A673 (cell line): ENCODE data around the gene NGLY1. TPM values are rescaled to one million over a fixed set of nuclear protein-coding genes. Genes with fewer than 3 reads are reported as not detected.

Source experiments
- BruUV-seq: library from RNA; stranded (reverse); fragments of 400-500 nt; replicated peaks from 2 replicates; lab custom pipeline; 2021; lab: Mats Ljungman, UMichigan
- CTCF ChIA-PET: fragments of 300-600 bp; sonication (Branson Sonifier 250); formaldehyde crosslinking; loops from one replicate; lab custom pipeline; 2022; ENCODE audit warnings: antibody characterized with exemption; lab: Charles Lee
- POLR2A ChIA-PET: fragments of 300-600 bp; sonication (Branson Sonifier 250); formaldehyde crosslinking; loops from one replicate; lab custom pipeline; 2022; ENCODE audit warnings: antibody characterized with exemption; ENCODE audit not compliant: low non-redundant PET; lab: Charles Lee
- DNase-seq: peaks from one replicate; pipeline ENCODE4 v3.0.0-alpha.2; 2015; ENCODE audit warnings: low spot score
- H3K27ac ChIP-seq: fragments of 200-600 bp; sonication (generic); 2 replicates; pipeline ENCODE4 v1.5.1; 2016; ENCODE audit warnings: mixed run types, low read depth, mild to moderate bottlenecking, mixed read lengths, antibody characterized with exemption, low read length; ENCODE audit not compliant: poor library complexity, severe bottlenecking
- H3K27me3 ChIP-seq: fragments of 200-600 bp; sonication (generic); replicated peaks from 2 replicates; pipeline ENCODE4 v1.6.1; 2017; ENCODE audit warnings: mixed run types, low read depth, mild to moderate bottlenecking, mixed read lengths, antibody characterized with exemption, low read length; ENCODE audit not compliant: insufficient read depth, poor library complexity
- H3K36me3 ChIP-seq: fragments of 200-600 bp; sonication (generic); 2 replicates; pipeline ENCODE4 v1.6.1; 2016; ENCODE audit warnings: mixed run types, mild to moderate bottlenecking, mixed read lengths, antibody characterized with exemption, low read length; ENCODE audit not compliant: insufficient read depth, poor library complexity, severe bottlenecking
- H3K4me1 ChIP-seq: fragments of 200-600 bp; sonication (generic); 2 replicates; pipeline ENCODE4 v1.6.1; 2017; ENCODE audit warnings: mixed run types, mild to moderate bottlenecking, mixed read lengths, antibody characterized with exemption, low read length; ENCODE audit not compliant: insufficient read depth, poor library complexity, severe bottlenecking
- H3K4me3 ChIP-seq: fragments of 200-600 bp; sonication (generic); 2 replicates; pipeline ENCODE4 v1.5.1; 2016; ENCODE audit warnings: low read depth, mixed run types, mild to moderate bottlenecking, mixed read lengths, low read length; ENCODE audit not compliant: poor library complexity, severe bottlenecking
- H3K9me3 ChIP-seq: fragments of 200-600 bp; sonication (generic); 2 replicates; pipeline ENCODE4 v1.6.1; 2016; ENCODE audit warnings: mixed run types, low read depth, mild to moderate bottlenecking, mixed read lengths, antibody characterized with exemption, low read length; ENCODE audit not compliant: poor library complexity, severe bottlenecking
- EZH2 ChIP-seq: fragments of 200-600 bp; sonication (generic); IDR thresholded peaks from 2 replicates; pipeline ENCODE4 v1.6.1; 2017; ENCODE audit warnings: borderline replicate concordance, low read depth, mild to moderate bottlenecking, mixed read lengths, antibody characterized with exemption, low read length; ENCODE audit not compliant: poor library complexity, severe bottlenecking
- intact Hi-C: fragments of 100-400 bp; cut with micrococcal nuclease; formaldehyde crosslinking; loops from one replicate; pipeline ENCODE4 v1.10.0; 2022; ENCODE audit not compliant: unreplicated experiment
- total RNA-seq: library from RNA; stranded (reverse); gene quantifications from 2 replicates; pipeline ENCODE4 v1.2.3, GENCODE V29; 2021
- TF ChIP-seq, protein P1 (sequence below): fragments of 300-800, 200-600 bp; sonication (generic); conservative IDR thresholded peaks from 2 replicates; pipeline ENCODE4 v1.5.1; 2017; ENCODE audit warnings: low read depth, mild to moderate bottlenecking, antibody characterized with exemption, low read length, moderate library complexity, mixed read lengths

Gene NGLY1
- total RNA-seq, 1 experiment from 2014 or later = 30.4 TPM

DNA sequence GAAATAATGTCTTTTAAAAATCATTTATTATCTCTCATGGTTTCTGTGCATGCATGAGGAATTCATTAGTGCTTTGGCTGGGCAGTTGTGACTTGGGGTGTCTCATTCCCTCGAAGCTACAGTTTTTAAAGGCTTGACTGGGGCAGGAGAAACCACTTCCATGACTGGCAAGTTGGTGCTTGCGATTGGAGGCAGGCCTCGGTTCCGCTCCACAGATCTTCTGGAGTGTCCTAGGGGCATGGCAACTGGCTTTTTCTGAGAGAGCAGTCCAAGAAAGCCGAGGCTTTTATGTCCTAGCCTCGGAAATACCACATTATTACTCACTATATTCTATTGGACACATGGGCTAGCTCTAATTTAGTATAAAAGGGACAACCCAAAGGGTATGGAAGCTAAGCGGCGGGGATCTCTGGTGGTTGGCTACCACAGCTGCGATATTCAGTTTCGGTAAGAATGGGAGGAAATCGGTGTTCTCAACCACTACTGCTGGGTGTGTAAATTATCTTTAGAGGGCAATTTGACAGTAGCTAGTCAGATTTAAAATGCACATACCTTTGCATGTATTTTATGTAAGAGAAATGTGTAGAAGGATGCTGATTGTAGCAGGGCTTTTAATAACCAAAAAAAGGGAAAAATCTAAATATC, 69.8 kb downstream of the NGLY1 start:
- no peak overlapping the region for H3K27ac ChIP-seq
- DNase-seq = no peak
- H3K4me3 ChIP-seq = no peak overlapping the region
- intact Hi-C loops = no loop called here
- no peaks in the 10 kb centered on the region for H3K4me1 ChIP-seq
- H3K36me3 ChIP-seq = no peaks in the 10 kb centered on the region
- no peaks in the 10 kb centered on the region for H3K9me3 ChIP-seq
- CTCF ChIA-PET = no interaction called here
- no TSS peak for BruUV-seq
- POLR2A ChIA-PET = no interaction called here
- H3K27me3 ChIP-seq = no peaks in the 10 kb centered on the region
- TF ChIP-seq, protein P1, sequence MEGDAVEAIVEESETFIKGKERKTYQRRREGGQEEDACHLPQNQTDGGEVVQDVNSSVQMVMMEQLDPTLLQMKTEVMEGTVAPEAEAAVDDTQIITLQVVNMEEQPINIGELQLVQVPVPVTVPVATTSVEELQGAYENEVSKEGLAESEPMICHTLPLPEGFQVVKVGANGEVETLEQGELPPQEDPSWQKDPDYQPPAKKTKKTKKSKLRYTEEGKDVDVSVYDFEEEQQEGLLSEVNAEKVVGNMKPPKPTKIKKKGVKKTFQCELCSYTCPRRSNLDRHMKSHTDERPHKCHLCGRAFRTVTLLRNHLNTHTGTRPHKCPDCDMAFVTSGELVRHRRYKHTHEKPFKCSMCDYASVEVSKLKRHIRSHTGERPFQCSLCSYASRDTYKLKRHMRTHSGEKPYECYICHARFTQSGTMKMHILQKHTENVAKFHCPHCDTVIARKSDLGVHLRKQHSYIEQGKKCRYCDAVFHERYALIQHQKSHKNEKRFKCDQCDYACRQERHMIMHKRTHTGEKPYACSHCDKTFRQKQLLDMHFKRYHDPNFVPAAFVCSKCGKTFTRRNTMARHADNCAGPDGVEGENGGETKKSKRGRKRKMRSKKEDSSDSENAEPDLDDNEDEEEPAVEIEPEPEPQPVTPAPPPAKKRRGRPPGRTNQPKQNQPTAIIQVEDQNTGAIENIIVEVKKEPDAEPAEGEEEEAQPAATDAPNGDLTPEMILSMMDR = no peak
- TF ChIP-seq EZH2 = no peak

GRCh38 chr3:25711090-25711489, 72.2 kb downstream of the NGLY1 start:
- Histone ChIP-seq H3K36me3 (no peaks in the 10 kb centered on the region), H3K4me1 (no peaks in the 10 kb centered on the region), H3K9me3 (no peaks in the 10 kb centered on the region), H3K4me3 (no peak overlapping the region), H3K27me3 (no peaks in the 10 kb centered on the region), H3K27ac (no peak overlapping the region)
- ChIA-PET POLR2A (no interaction called here), CTCF (no interaction called here)
- no TSS peak for BruUV-seq
- no peak for TF ChIP-seq EZH2
- TF ChIP-seq, protein P1 = no peak
- intact Hi-C loops = no loop called here
- DNase-seq = no peak

- no TSS peak for BruUV-seq
- DNase-seq = no peak
- Histone ChIP-seq H3K4me3 (no peak overlapping the region), H3K9me3 (no peaks in the 10 kb centered on the region), H3K27ac (no peak overlapping the region), H3K27me3 (no peaks in the 10 kb centered on the region), H3K36me3 (no peaks in the 10 kb centered on the region), H3K4me1 (no peaks in the 10 kb centered on the region)
- intact Hi-C loops = no loop called here
- no peak for TF ChIP-seq EZH2
- TF ChIP-seq, protein P1 = no peak
- POLR2A ChIA-PET = no interaction called here
- CTCF ChIA-PET = no interaction called here
These were observed 75.2 kb downstream of the NGLY1 start for GRCh38 chr3:25708036-25708435.
